ENCODE data around the gene PC. TPM values are rescaled to one million over a fixed set of nuclear protein-coding genes. Genes with fewer than 3 reads are reported as not detected.
A peak's percentile ranks its signal among the peaks of the same experiment; 100 is the strongest.

Gene PC
- total and polyA plus RNA-seq, 12 donors = 40.6 to 231 (median 83.2) TPM

DNA sequence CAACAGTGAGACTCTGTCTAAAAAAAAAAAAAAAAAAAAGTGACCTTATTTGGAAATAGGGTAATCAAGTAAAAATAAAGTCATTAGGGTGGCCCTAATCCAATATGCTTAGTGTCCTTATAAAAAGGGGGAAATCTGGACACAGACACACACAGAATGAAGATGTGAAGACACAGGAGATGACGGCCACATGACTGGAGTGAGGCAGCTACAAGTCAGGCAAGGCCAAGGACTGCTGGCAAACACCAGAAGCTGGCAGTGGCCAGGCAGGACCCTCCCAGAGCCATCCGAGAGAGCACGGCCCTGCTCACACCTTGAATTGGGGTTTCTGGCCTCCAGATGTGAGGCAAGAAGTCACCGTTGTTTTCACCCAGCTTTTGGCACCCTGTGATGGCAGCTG, 72.7 kb downstream of the PC start:
- 12 to 70% (median 51%) methylated on average over 3 to 4 of the region's 4 CpGs for WGBS, 4 donors

DNA sequence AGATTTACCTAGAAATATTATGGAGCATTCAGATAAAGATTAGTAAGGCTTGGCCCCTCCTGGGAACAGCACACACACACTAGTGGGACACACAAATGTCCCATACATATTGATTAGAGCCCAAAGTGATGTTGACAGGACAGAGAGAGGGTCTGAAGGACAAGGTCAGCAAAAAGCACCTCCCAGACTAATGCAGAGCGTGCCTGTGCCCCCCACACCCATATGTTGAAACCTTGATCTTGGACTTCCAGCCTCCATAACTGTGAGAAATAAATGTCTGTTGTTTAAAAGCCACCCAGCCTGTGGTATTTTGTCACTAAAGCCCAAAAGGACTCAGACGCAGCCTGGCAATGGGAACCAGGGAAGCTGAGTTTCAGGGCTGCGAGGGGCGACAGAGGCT, 73.7 kb downstream of the PC start:
- peaks cover 16 to 38% of the 10 kb centered on the region in 2 donors for H3K4me1 ChIP-seq (replicated peaks in 1 of 2)
- WGBS, 4 donors = 95 to 97% (median 96%) methylated on average over 3 to 4 of the region's 4 CpGs
- H3K4me3 ChIP-seq = no peak overlapping the region
- no peaks in the 10 kb centered on the region for H3K36me3 ChIP-seq (replicated peaks in 1 of 2)
- no peak for DNase-seq
- H3K27ac ChIP-seq = no peak overlapping the region
- no peaks in the 10 kb centered on the region for H3K9me3 ChIP-seq (replicated peaks in 1 of 3)
- no peaks in the 10 kb centered on the region for H3K27me3 ChIP-seq
- no peak for TF ChIP-seq POLR2A (IDR thresholded peaks at IDR 0.05)
- TF ChIP-seq, protein P1, sequence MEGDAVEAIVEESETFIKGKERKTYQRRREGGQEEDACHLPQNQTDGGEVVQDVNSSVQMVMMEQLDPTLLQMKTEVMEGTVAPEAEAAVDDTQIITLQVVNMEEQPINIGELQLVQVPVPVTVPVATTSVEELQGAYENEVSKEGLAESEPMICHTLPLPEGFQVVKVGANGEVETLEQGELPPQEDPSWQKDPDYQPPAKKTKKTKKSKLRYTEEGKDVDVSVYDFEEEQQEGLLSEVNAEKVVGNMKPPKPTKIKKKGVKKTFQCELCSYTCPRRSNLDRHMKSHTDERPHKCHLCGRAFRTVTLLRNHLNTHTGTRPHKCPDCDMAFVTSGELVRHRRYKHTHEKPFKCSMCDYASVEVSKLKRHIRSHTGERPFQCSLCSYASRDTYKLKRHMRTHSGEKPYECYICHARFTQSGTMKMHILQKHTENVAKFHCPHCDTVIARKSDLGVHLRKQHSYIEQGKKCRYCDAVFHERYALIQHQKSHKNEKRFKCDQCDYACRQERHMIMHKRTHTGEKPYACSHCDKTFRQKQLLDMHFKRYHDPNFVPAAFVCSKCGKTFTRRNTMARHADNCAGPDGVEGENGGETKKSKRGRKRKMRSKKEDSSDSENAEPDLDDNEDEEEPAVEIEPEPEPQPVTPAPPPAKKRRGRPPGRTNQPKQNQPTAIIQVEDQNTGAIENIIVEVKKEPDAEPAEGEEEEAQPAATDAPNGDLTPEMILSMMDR (IDR thresholded peaks at IDR 0.05) = no peak
- intact Hi-C loops (cut with DNase I) = no loop called here

More for the DNA sequence above, 72.7 kb downstream of the PC start:
- no peak for TF ChIP-seq POLR2A (IDR thresholded peaks at IDR 0.05)
- TF ChIP-seq, protein P1 (IDR thresholded peaks at IDR 0.05) = no peak
- intact Hi-C loops (cut with DNase I) = no loop called here
- Histone ChIP-seq H3K27me3 (no peaks in the 10 kb centered on the region), H3K4me3 (no peak overlapping the region), H3K36me3 (replicated peaks in 1 of 2) (no peaks in the 10 kb centered on the region), H3K4me1 (replicated peaks in 1 of 2) (peaks cover 16 to 36% of the 10 kb centered on the region in 2 donors), H3K9me3 (replicated peaks in 1 of 3) (no peaks in the 10 kb centered on the region), H3K27ac (peak overlapping the region in 2 of 5 donors; percentile 1 to 47)
- DNase-seq = peak in 3 of 7 donors; percentile 62 to 65 (median 64)

DNA sequence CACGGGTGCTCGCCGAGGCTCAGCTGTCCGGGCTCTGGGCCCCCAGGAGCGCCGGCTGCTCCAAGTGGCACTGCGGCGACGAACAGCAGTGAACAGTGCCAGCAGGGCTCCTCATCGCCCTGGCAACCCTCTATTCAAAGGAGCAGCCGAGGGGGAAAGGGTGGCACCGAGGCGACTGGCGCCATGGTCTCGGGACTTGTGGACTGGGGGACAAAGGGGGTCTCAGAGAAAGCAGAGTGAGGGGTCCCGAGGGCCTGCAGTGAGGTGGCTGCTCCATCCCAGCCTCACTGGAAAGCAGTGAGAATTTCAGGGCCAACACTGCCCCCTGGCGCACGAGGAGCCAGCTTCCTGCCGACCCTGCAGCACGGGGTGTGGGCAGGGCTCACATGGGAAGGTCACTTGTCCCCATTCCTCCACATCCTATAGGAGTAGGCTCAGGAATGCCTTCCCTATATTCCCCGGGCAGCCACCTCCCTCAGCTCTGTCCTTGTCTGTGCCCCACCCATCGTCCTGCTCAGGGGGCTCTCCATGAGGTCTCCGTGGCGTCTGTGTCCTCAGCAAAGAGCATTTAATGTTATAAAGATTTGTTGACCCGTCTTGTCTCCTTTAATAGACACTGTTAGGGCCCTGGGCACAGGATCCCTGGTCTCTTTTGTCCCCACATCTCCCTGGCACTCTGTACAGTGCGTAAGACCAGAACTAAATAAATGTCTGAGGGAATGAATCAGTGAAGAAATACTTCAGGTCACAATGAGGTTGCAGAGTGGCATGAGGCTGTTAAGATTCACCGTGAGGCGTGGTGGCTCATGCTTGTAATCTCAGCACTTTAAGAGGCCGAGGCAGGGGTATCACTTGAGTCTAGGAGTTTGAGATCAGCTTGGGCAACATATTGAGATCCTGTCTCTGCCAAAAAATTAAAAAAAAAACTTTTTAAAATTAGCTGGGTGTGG, 74.9 kb downstream of the PC start:
- TF ChIP-seq, protein P1 (IDR thresholded peaks at IDR 0.05) = peak; percentile 33 to 74 (median 66)
- no peak for TF ChIP-seq POLR2A (IDR thresholded peaks at IDR 0.05)
- intact Hi-C loops (cut with DNase I) = no loop called here
- Histone ChIP-seq H3K27me3 (no peaks in the 10 kb centered on the region), H3K9me3 (replicated peaks in 1 of 3) (no peaks in the 10 kb centered on the region), H3K27ac (peak overlapping the region in 4 of 5 donors; percentile 56 to 83 (median 65)), H3K4me3 (peak overlapping the region in 1 of 4 donors; percentile 20), H3K4me1 (replicated peaks in 1 of 2) (peaks cover 16 to 46% of the 10 kb centered on the region in 2 donors), H3K36me3 (replicated peaks in 1 of 2) (no peaks in the 10 kb centered on the region)
- 32 to 44% (median 42%) methylated on average over 24 to 29 of the region's 29 CpGs for WGBS, 4 donors
- DNase-seq = peak; percentile 74 to 89 (median 80)

DNA sequence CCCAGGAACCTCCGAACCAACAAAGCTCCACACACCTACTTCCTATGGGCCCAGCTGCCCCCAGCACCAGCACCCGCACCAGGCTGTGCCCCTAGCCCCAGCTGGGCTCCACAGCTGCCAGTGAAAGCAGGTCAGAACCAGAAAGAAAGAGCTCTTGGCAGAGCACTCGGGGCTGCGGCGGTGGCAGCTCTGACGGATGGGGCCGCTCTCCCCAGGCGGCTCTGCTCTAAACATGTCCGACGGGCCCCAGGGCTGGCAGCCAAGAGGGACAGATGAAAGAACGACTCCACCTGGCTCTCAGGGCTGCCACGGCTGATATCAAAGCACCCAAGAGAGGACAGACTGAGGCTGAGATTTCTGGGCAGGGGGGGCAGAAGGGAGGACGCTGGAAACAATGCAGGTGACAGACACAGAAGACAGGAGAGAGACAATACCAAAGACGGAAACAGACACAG, 75.6 kb downstream of the PC start:
- Histone ChIP-seq H3K36me3 (replicated peaks in 1 of 2) (no peaks in the 10 kb centered on the region), H3K9me3 (replicated peaks in 1 of 3) (no peaks in the 10 kb centered on the region), H3K27me3 (no peaks in the 10 kb centered on the region), H3K4me1 (replicated peaks in 1 of 2) (peaks cover 16 to 46% of the 10 kb centered on the region in 2 donors), H3K4me3 (peak overlapping the region in 1 of 4 donors; percentile 20), H3K27ac (peak overlapping the region in 4 of 5 donors; percentile 56 to 83 (median 65))
- TF ChIP-seq, protein P1 (IDR thresholded peaks at IDR 0.05) = no peak
- no peak for TF ChIP-seq POLR2A (IDR thresholded peaks at IDR 0.05)
- intact Hi-C loops (cut with DNase I) = no loop called here
- 29 to 49% (median 44%) methylated on average over 6 to 14 of the region's 14 CpGs for WGBS, 4 donors
- DNase-seq = peak; percentile 47 to 76 (median 63)
